DOHH2 (cell line): ENCODE measurements around the gene ENDOD1.

Source experiments
- H3F3A ChIP-seq: fragments of 200-600 bp; sonication (generic), shearing (Covaris generic); 2 replicates; pipeline ENCODE4 v1.6.0; 2016; ENCODE audit warnings: antibody characterized with exemption, mild to moderate bottlenecking; ENCODE audit not compliant: control insufficient read depth, insufficient read depth
- H3K27ac ChIP-seq: fragments of 200-600 bp; sonication (generic); 2 replicates; pipeline ENCODE4 v1.5.1; 2014; ENCODE audit warnings: low read depth, mild to moderate bottlenecking, low read length, moderate library complexity
- H3K27me3 ChIP-seq: fragments of 200-600 bp; sonication (generic); 2 replicates; pipeline ENCODE4 v1.6.1; 2014; ENCODE audit warnings: mild to moderate bottlenecking, low read length, mixed read lengths; ENCODE audit not compliant: control insufficient read depth
- H3K36me3 ChIP-seq: fragments of 200-600 bp; sonication (generic); 2 replicates; pipeline ENCODE4 v1.6.1; 2014; ENCODE audit warnings: mild to moderate bottlenecking, low read length, moderate library complexity, mixed read lengths; ENCODE audit not compliant: control insufficient read depth
- H3K4me1 ChIP-seq: fragments of 200-600 bp; sonication (generic); 2 replicates; pipeline ENCODE4 v1.6.1; 2014; ENCODE audit warnings: mild to moderate bottlenecking, low read length, mixed read lengths; ENCODE audit not compliant: control insufficient read depth
- H3K4me2 ChIP-seq: fragments of 200-600 bp; sonication (generic); 2 replicates; pipeline ENCODE4 v1.6.0; 2014; ENCODE audit warnings: mild to moderate bottlenecking, low read length, moderate library complexity
- H3K4me3 ChIP-seq: fragments of 200-600 bp; sonication (generic); 2 replicates; pipeline ENCODE4 v1.5.1; 2014; ENCODE audit warnings: mild to moderate bottlenecking, low read length, mixed read lengths
- H3K79me2 ChIP-seq: fragments of 200-600 bp; sonication (generic); 2 replicates; pipeline ENCODE4 v1.6.1; 2014; ENCODE audit warnings: mild to moderate bottlenecking, low read length, mixed read lengths; ENCODE audit not compliant: control insufficient read depth
- H3K9me2 ChIP-seq: fragments of 200-600 bp; sonication (generic); replicated peaks from 2 replicates; pipeline ENCODE4 v1.6.1; 2014; ENCODE audit warnings: mild to moderate bottlenecking, low read length, mixed read lengths; ENCODE audit not compliant: control insufficient read depth
- H3K9me3 ChIP-seq: fragments of 200-600 bp; sonication (generic); 2 replicates; pipeline ENCODE4 v1.6.1; 2014; ENCODE audit warnings: antibody characterized with exemption, low read length, mixed read lengths; ENCODE audit not compliant: control insufficient read depth, insufficient read depth
- H4K20me1 ChIP-seq: fragments of 200-600 bp; sonication (generic); 2 replicates; pipeline ENCODE4 v1.6.0; 2014; ENCODE audit warnings: low read depth, mild to moderate bottlenecking, antibody characterized with exemption, low read length, moderate library complexity; ENCODE audit not compliant: control insufficient read depth, insufficient read depth
- EZH2phosphoT487 ChIP-seq: fragments of 200-600 bp; sonication (generic); IDR thresholded peaks from 2 replicates; pipeline ENCODE4 v1.6.1; 2017; ENCODE audit warnings: borderline replicate concordance, mild to moderate bottlenecking, antibody characterized with exemption, low read length, moderate library complexity, mixed read lengths
- TF ChIP-seq, protein P1 (sequence below): fragments of 200-600 bp; sonication (generic); IDR thresholded peaks from one replicate; pipeline ENCODE4 v1.5.1; 2014; ENCODE audit warnings: antibody characterized with exemption, mild to moderate bottlenecking, low read depth, low read length; ENCODE audit not compliant: poor library complexity, severe bottlenecking

Gene ENDOD1

DNA sequence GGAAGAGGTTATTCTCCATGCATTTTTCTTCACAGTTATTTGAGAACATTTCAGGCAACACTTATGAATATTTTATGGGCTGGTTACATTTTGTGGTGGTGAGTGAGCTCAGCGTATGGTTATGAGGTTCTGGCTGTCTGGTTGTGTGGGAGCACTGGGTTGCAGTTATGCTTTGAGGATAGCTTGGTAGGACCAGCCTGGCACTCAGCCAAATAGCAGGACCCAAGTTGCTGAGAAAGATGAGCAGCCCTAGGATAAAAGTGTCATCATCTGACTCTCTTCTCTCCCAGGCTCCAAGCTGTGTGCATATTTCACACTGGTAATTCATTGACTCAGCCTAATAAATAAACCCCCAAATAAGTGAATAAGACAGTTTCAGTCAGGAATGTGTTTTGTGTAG, 31.0 kb upstream of the ENDOD1 start:
- no peak for TF ChIP-seq EZH2phosphoT487
- TF ChIP-seq, protein P1, sequence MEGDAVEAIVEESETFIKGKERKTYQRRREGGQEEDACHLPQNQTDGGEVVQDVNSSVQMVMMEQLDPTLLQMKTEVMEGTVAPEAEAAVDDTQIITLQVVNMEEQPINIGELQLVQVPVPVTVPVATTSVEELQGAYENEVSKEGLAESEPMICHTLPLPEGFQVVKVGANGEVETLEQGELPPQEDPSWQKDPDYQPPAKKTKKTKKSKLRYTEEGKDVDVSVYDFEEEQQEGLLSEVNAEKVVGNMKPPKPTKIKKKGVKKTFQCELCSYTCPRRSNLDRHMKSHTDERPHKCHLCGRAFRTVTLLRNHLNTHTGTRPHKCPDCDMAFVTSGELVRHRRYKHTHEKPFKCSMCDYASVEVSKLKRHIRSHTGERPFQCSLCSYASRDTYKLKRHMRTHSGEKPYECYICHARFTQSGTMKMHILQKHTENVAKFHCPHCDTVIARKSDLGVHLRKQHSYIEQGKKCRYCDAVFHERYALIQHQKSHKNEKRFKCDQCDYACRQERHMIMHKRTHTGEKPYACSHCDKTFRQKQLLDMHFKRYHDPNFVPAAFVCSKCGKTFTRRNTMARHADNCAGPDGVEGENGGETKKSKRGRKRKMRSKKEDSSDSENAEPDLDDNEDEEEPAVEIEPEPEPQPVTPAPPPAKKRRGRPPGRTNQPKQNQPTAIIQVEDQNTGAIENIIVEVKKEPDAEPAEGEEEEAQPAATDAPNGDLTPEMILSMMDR = no peak
- no peaks in the 10 kb centered on the region; the same call in 1 of the 2 replicates for H3K27me3 ChIP-seq
- H3K4me3 ChIP-seq = no peak overlapping the region
- no peaks in the 10 kb centered on the region for H3K9me2 ChIP-seq
- H3K27ac ChIP-seq = no peak overlapping the region
- H3K36me3 ChIP-seq = no peaks in the 10 kb centered on the region
- H3K4me2 ChIP-seq = no peak overlapping the region
- no peaks in the 10 kb centered on the region for H3F3A ChIP-seq
- H3K79me2 ChIP-seq = no peaks in the 10 kb centered on the region
- H4K20me1 ChIP-seq = no peaks in the 10 kb centered on the region
- H3K9me3 ChIP-seq = no peaks in the 10 kb centered on the region
- peaks cover 8% of the 10 kb centered on the region; the same call in 1 of the 2 replicates for H3K4me1 ChIP-seq

GRCh38 chr11:95059046-95059445, 30.6 kb upstream of the ENDOD1 start:
- Histone ChIP-seq H3K4me3 (no peak overlapping the region), H3K27ac (no peak overlapping the region), H3K4me1 (peaks cover 8% of the 10 kb centered on the region; the same call in 1 of the 2 replicates), H3F3A (no peaks in the 10 kb centered on the region), H4K20me1 (no peaks in the 10 kb centered on the region), H3K4me2 (no peak overlapping the region), H3K9me2 (no peaks in the 10 kb centered on the region), H3K9me3 (no peaks in the 10 kb centered on the region), H3K27me3 (no peaks in the 10 kb centered on the region; the same call in 1 of the 2 replicates), H3K36me3 (no peaks in the 10 kb centered on the region), H3K79me2 (no peaks in the 10 kb centered on the region)
- TF ChIP-seq, protein P1 = no peak
- TF ChIP-seq EZH2phosphoT487 = no peak

- H3F3A ChIP-seq = peaks cover 8% of the 10 kb centered on the region
- no peak overlapping the region for H3K4me3 ChIP-seq
- peaks cover 33% of the 10 kb centered on the region for H3K79me2 ChIP-seq
- H3K9me2 ChIP-seq = no peaks in the 10 kb centered on the region
- H3K27ac ChIP-seq = no peak overlapping the region
- no peak for TF ChIP-seq EZH2phosphoT487
- TF ChIP-seq, protein P1 = no peak
- peaks cover 15% of the 10 kb centered on the region for H3K4me1 ChIP-seq
- H3K36me3 ChIP-seq = peaks cover 29% of the 10 kb centered on the region
- H4K20me1 ChIP-seq = no peaks in the 10 kb centered on the region
- H3K4me2 ChIP-seq = no peak overlapping the region
- no peaks in the 10 kb centered on the region for H3K9me3 ChIP-seq
- no peaks in the 10 kb centered on the region; the same call in 1 of the 2 replicates for H3K27me3 ChIP-seq
Observed at GRCh38 chr11:95065336-95065735, 24.3 kb upstream of the ENDOD1 start.
